Eye (tissue), 1 donor: ENCODE measurements around the gene CWF19L1.

Experiments
- DNase-seq: peaks from one replicate; pipeline ENCODE4 v3.0.0-alpha.2; 2015

Gene CWF19L1

DNA sequence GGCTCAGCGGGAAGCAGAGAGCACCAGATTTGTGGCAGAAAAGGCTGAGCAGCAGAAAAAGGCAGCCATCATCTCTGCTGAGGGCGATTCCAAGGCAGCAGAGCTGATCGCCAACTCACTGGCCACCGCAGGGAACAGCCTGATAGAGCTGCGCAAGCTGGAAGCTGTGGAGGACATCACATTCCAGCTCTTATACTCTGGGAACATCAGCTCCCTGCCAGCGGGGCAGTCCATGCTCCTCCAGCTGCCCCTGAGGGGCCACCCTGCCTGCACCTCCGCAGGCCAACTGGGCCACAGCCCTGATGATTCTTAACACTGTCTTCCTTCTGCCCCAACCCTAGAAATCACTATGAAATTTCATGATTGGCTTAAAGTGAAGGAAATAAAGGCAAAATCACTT lies 18.6 kb downstream of the CWF19L1 start:
- DNase-seq = no peak

DNA sequence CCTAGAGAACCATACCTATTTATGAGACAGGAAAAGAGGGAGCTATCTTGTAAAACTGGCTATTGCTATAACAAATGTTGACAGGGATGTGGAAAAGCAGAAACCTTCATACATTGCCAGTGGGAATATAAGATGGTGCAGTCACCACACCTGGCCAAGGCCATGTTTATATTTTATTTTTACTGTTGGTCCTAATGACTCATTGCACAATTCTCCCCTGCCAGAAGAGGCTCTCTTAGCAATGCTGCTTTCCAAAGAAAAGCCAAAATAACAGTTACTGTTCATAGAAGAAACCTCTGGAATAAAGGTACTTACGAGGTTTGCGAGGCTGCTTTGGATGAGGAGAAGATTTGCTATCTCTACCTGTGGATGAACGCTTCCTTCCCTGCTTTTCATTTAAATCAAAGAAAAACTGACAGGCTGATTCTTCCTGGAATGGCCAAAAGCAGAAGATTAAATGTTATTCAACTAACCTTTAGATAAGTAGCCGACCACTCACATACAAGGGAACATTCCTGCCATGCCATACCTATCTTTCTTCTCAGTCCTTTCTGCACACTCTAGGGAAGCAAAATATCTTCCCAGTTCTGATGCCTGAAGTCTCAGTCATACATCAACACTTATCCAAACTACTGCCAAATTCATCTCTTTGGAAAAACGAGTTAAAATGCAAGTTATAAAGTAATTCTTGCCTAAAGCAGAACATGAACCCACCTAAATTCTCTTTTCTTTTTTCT lies 21.8 kb downstream of the CWF19L1 start:
- no peak for DNase-seq

DNA sequence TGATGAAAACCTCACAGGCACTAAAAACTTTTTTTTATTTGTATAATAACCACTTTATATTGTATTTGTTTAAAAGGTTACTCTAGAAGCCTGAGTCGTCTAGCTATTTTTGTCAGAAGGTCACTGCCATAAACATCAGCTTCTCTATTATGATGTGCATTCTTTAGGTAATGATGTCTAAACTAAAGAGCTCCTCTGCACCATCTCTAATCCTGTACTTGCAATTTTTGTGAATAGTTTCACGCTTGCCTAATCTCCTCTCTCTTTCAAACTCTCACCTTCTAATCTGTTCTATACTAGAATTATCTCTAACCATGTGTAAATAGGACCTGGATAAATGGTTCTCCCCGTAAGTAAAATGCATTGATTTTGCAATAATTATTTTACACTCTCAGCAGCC lies 27.6 kb downstream of the CWF19L1 start:
- no peak for DNase-seq

GRCh38 chr10:100238429-100238828 lies 29.0 kb downstream of the CWF19L1 start:
- DNase-seq = no peak

DNA sequence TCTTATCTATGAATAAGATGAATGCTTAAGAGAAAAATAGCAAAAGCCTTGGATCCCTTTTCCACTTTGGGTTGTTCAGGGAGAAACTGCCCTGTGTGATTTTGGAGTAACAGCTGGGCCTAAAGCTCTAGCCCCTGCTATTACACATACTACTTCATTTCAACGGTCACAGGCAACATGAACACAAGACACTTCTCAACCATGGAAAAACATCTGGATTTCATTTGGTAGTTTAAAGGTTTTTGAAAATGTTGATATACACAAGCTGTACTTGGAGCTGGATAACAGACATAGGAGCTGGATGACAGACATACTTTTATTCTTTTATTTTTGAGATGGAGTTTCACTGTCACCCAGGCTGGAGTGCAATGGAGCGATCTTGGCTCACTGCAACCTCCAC lies 35.3 kb downstream of the CWF19L1 start:
- no peak for DNase-seq

GRCh38 chr10:100229819-100230422 lies 37.5 kb downstream of the CWF19L1 start:
- DNase-seq = no peak

GRCh38 chr10:100223879-100224278 lies 43.6 kb downstream of the CWF19L1 start:
- no peak for DNase-seq

- no peak for DNase-seq
Measured at GRCh38 chr10:100222529-100222928, 44.9 kb downstream of the CWF19L1 start.

- no peak for DNase-seq
Measured at GRCh38 chr10:100216006-100216405, 51.4 kb downstream of the CWF19L1 start.

DNA sequence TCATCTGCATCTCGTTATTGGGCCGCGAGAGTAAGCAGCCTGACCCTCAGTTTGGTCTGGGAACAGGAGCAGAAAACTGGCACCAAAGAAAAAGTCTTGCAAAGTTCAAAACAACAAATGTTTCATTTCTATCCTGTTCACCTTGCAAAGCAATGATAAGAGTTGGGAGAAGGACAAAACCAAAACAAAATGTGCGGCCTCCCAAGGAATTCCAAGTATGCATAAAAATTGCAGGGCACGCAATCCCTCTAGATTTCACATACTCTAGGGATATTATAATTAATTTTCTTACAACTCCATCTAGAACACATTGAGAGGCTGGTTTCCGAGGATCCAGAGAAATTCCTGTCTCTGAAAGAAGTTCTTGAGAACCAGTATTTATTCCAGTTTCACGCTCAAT lies 58.1 kb downstream of the CWF19L1 start:
- peak; percentile 13 for DNase-seq

GRCh38 chr10:100208276-100208675 lies 59.2 kb downstream of the CWF19L1 start:
- no peak for DNase-seq

DNA sequence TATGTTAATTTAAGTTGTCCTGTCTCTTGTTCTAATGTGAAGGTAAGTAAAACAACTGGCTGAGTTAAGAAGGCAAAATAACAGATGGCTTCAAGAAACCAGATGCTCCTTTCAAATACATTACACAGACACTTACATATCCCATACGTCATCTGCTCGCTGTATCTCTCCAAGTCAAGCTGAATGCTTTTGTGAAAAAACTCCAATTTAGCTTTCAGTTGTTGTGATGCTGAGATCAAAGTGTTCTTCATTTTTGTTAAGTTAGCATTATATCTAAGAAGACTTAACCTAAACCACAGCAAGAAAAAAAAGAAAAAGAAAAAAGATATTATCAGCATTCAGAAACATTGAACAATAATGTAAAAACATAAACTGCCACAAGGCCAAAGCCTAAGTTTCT lies 63.1 kb downstream of the CWF19L1 start:
- DNase-seq = no peak

DNA sequence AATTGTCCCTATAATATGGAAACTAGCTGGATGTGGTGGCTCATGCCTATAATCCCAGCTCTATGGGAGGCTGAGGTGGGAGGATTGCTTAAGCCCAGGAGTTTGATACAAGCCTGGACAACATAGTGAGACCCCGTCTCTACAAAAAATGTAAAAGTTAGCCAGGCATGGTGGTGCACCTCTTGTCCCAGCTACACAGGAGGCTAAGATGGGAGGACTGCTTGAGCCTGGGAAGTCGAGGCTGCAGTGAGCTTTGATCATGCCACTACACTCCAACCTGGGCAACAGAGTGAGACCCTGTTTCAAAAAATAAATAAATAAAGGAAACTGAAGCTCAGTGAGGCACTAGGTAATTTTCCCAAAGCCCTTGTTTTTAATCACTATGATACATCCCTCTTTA lies 65.9 kb downstream of the CWF19L1 start:
- DNase-seq = no peak

DNA sequence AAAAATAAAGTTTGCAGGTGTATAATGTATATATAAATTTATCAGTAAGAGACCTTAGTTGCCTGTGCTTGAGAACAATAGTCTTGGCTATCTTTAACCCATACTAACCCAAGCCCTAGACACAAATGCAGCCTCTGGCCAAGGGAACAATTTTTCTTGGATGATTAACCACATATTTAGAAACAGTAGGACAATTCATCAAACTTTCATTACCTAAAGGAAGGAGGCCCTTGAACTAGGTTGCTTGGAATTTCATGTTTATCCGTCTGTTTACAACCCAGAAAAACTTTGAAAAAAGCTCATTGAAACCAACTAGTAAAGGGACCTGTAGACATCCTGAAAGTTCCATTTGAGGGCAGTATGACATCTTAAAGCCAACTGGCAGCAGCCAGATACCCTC lies 72.7 kb downstream of the CWF19L1 start:
- DNase-seq = no peak

GRCh38 chr10:100192350-100192749 lies 75.1 kb downstream of the CWF19L1 start:
- DNase-seq = no peak

- DNase-seq = peak; percentile 15
Measured at GRCh38 chr10:100186253-100187212, 80.9 kb downstream of the CWF19L1 start.

DNA sequence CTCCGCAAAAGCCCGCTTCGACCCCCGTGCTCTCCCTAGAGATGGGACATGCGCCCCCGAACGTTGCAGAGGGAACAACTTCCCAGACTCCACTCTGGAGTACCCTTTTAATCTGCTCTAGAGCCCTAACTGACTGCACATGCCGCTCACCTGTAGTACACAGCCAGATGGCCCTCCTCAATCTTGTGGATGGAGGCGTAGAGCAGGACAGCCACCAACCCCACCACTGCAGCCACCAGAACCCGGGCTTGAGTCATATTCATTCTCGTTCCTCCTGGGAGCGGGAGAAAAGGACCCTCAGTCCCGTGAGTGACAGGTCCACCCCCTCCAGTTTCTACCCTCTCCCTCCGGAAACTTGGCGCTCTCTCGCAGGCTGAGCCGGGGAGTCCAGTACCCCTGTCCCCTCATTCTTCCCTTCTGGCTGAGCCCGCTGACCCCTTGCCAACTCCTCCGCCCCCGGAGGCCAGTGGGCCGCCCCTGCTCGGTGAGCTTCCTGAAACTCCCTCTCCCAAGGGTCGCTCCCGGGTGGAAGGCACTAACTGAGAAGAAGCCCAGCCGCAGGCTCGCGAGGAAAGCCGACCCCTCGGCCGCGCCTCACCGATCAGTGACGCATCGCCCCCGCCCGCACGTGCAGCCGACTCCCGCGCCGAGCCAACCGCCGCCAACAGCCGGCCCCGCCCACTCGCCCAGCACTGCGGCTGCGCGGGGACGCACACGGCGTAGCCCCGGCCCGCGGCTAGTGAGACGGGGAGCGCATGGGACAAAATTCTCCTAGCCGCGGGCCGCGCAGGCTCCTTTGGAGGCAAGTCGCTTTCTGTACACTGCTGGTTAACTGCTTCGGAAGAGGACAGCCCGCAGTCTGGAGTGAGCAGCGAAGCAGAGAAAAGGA lies 81.8 kb downstream of the CWF19L1 start, which contains the start of gene ERLIN1:
ERLIN1 (minus strand) TSS at position 666 of the 889 bp plus-strand sequence; CDS start at position 263, 403 bp downstream.
- peak; percentile 98 for DNase-seq

GRCh38 chr10:100184840-100185239 lies 82.6 kb downstream of the CWF19L1 start:
- DNase-seq = peak; percentile 58

- DNase-seq = no peak
Measured at GRCh38 chr10:100184426-100184825, 83.0 kb downstream of the CWF19L1 start.

- DNase-seq = no peak
Measured at GRCh38 chr10:100183481-100183880, 84.0 kb downstream of the CWF19L1 start.

DNA sequence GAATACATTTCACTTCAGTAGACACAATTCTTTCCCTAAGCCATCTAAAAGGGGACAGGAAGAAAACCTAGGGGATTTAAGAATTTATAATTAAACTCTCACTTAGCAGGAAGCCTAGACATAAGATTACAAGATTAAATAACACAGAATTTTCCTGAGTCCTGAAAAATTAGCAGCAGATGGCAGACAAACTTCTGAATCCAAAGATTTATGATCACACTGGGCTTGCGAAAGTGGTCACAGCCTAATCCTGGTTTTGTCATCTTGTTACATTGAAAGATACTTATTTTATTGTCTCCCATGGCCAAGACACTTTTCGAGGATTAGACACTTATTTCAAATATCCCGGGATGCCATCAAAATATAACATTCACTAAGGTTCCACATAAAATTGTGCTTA lies 84.5 kb downstream of the CWF19L1 start:
- DNase-seq = no peak
